Activated CD4-positive, CD25-positive, alpha-beta regulatory T cell treated with anti-CD3 and anti-CD28 coated beads, Interleukin-2, amount 50 U/mL, for 24 hours (primary cell): ENCODE measurements around the gene IGLL5.

Source experiments
- ATAC-seq, 2 donors: fragments of 150-1000 bp; cut with Tn5 transposase; one replicate each; pipeline ENCODE4 v1.10.0; 2021; ENCODE audit warnings: mild to moderate bottlenecking in 1 of 2, moderate library complexity in 1 of 2

IGLL5 gene

GRCh38 chr22:22940961-22941605 lies 53.5 kb downstream of the IGLL5 start:
- ATAC-seq: no peak

- no peak for ATAC-seq
These were observed 54.4 kb downstream of the IGLL5 start for GRCh38 chr22:22941831-22942510.

GRCh38 chr22:22942511-22943329 lies 55.1 kb downstream of the IGLL5 start:
- ATAC-seq: peak; percentile 60 to 63

GRCh38 chr22:22943521-22944267 lies 56.1 kb downstream of the IGLL5 start:
- no peak for ATAC-seq

- ATAC-seq: no peak
These were observed 56.8 kb downstream of the IGLL5 start for GRCh38 chr22:22944268-22944985.

GRCh38 chr22:22945195-22945594 lies 57.6 kb downstream of the IGLL5 start:
- ATAC-seq: no peak
